Astrocyte of the cerebellum (primary cell): ENCODE data around the gene UBAC2.
"Not testable (repeated sequence)": the region's sequence is repeated elsewhere in the genome, so short reads cannot be mapped to it uniquely, and the experiment has no call there.

ENCODE experiments used
- DNase-seq: peaks from one replicate; pipeline ENCODE4 v3.0.0-alpha.2; 2011; ENCODE audit warnings: low read depth
- H3K4me3 ChIP-seq: 2 replicates; pipeline ENCODE4 v1.5.1; 2011; ENCODE audit warnings: mild to moderate bottlenecking, low read depth, low read length, moderate library complexity
- in situ Hi-C: cut with HindIII; loops from 2 replicates; pipeline ENCODE4 v1.10.0; 2017; ENCODE audit warnings: low sequenced_read_pairs
- TF ChIP-seq, protein P1 (sequence below): IDR thresholded peaks from 2 replicates; pipeline ENCODE4 v1.5.1; 2012; ENCODE audit warnings: low read length, low read depth, moderate library complexity, mild to moderate bottlenecking; ENCODE audit errors: missing control alignments

Gene UBAC2

GRCh38 chr13:99225078-99225477 is 24.4 kb downstream of the UBAC2 start:
- H3K4me3 ChIP-seq: no peak overlapping the region
- in situ Hi-C loops: no loop called here
- TF ChIP-seq, protein P1, sequence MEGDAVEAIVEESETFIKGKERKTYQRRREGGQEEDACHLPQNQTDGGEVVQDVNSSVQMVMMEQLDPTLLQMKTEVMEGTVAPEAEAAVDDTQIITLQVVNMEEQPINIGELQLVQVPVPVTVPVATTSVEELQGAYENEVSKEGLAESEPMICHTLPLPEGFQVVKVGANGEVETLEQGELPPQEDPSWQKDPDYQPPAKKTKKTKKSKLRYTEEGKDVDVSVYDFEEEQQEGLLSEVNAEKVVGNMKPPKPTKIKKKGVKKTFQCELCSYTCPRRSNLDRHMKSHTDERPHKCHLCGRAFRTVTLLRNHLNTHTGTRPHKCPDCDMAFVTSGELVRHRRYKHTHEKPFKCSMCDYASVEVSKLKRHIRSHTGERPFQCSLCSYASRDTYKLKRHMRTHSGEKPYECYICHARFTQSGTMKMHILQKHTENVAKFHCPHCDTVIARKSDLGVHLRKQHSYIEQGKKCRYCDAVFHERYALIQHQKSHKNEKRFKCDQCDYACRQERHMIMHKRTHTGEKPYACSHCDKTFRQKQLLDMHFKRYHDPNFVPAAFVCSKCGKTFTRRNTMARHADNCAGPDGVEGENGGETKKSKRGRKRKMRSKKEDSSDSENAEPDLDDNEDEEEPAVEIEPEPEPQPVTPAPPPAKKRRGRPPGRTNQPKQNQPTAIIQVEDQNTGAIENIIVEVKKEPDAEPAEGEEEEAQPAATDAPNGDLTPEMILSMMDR: no peak
- no peak for DNase-seq

- in situ Hi-C loops: no loop called here
- TF ChIP-seq, protein P1: no peak
- H3K4me3 ChIP-seq: no peak overlapping the region
- DNase-seq: no peak
Measured at GRCh38 chr13:99226513-99226912, 25.9 kb downstream of the UBAC2 start.

DNA sequence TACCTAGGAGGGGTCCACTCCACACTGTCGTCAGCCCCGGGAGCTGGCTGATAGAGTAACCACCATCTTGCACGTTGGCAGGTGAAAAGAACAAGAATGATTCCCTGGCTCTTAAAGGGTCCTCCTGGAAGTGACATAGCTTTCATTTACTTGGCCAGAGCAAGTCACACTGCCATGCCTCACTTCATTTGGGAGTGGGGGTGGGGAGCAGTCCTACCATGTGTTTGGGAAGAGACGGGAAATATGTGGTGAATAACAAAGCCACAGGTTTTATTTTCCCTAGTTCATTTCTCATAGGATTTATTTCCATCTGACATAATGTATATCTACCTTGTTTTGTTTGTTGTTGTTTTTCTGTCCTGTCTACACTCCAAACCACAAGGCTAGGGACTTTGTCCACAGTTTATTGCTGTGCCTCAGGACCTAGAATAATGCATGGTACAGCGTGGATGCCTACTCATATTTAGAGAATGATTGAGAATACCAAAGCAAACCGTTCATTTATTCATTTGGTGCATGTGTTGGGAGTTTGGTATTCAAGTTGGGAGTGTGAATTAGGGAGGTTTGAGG is 26.8 kb downstream of the UBAC2 start:
- in situ Hi-C loops: no loop called here
- no peak for DNase-seq
- TF ChIP-seq, protein P1: no peak
- H3K4me3 ChIP-seq: no peak overlapping the region

- H3K4me3 ChIP-seq: no peak overlapping the region
- TF ChIP-seq, protein P1: no peak
- in situ Hi-C loops: no loop called here
- DNase-seq: no peak
Measured at GRCh38 chr13:99227909-99228688, 27.4 kb downstream of the UBAC2 start.

GRCh38 chr13:99228737-99229691 is 28.4 kb downstream of the UBAC2 start:
- TF ChIP-seq, protein P1: no peak
- H3K4me3 ChIP-seq: no peak overlapping the region
- in situ Hi-C loops: no loop called here
- DNase-seq: peak; percentile 73

- H3K4me3 ChIP-seq, DNase-seq, in situ Hi-C loops: not testable (repeated sequence)
Measured at GRCh38 chr13:99230588-99230987, 29.9 kb downstream of the UBAC2 start.

GRCh38 chr13:99230991-99231390 is 30.3 kb downstream of the UBAC2 start:
- H3K4me3 ChIP-seq: no peak overlapping the region
- TF ChIP-seq, protein P1: no peak
- in situ Hi-C loops: no loop called here
- DNase-seq: no peak
